Mucosa of gallbladder (tissue), 1 donor: ENCODE results near the gene ABHD2. TPM values are rescaled to one million over a fixed set of nuclear protein-coding genes. Genes with fewer than 3 reads are reported as not detected.

Source experiments
- DNase-seq: peaks from one replicate; pipeline ENCODE4 v3.0.0-alpha.2; 2020; ENCODE audit warnings: low spot score
- total RNA-seq: library from RNA; stranded (reverse); gene quantifications from one replicate; pipeline ENCODE4 v1.2.1, GENCODE V29; 2021
- donor health status: DM: no; HTN: no; CAD: no.

ABHD2 gene
- total RNA-seq, 1 donor from 2014 or later = 430 TPM

GRCh38 chr15:89164712-89165211 lies 76.5 kb downstream of the ABHD2 start:
- DNase-seq = no peak

GRCh38 chr15:89165677-89166076 lies 77.4 kb downstream of the ABHD2 start:
- DNase-seq = no peak

GRCh38 chr15:89167267-89168176 lies 79.3 kb downstream of the ABHD2 start:
- peak; percentile 22 for DNase-seq

- DNase-seq = no peak
Observed at GRCh38 chr15:89168316-89168833, 80.1 kb downstream of the ABHD2 start.

- no peak for DNase-seq
Observed at GRCh38 chr15:89170364-89170763, 82.1 kb downstream of the ABHD2 start.

GRCh38 chr15:89171136-89172072 lies 83.1 kb downstream of the ABHD2 start:
- peak; percentile 58 for DNase-seq

- no peak for DNase-seq
Observed at GRCh38 chr15:89172921-89173320, 84.7 kb downstream of the ABHD2 start.

GRCh38 chr15:89174476-89174875 lies 86.2 kb downstream of the ABHD2 start:
- DNase-seq = no peak

GRCh38 chr15:89175617-89176191 lies 87.4 kb downstream of the ABHD2 start:
- no peak for DNase-seq

- DNase-seq = no peak
Observed at GRCh38 chr15:89177116-89177515, 88.9 kb downstream of the ABHD2 start.

- DNase-seq = peak; percentile 63
Observed at GRCh38 chr15:89177633-89178306, 89.5 kb downstream of the ABHD2 start.

GRCh38 chr15:89178307-89178977 lies 90.2 kb downstream of the ABHD2 start:
- no peak for DNase-seq

- DNase-seq = no peak
Observed at GRCh38 chr15:89179966-89180875, 92.0 kb downstream of the ABHD2 start.

- no peak for DNase-seq
Observed at GRCh38 chr15:89184357-89184756, 96.1 kb downstream of the ABHD2 start.

- DNase-seq = no peak
Observed at GRCh38 chr15:89184886-89185526, 96.8 kb downstream of the ABHD2 start.

GRCh38 chr15:89186803-89187202 lies 98.5 kb downstream of the ABHD2 start:
- no peak for DNase-seq

- DNase-seq = no peak
Observed at GRCh38 chr15:89187301-89187985, 99.2 kb downstream of the ABHD2 start.

- DNase-seq = no peak
Observed at GRCh38 chr15:89187986-89188514, 99.8 kb downstream of the ABHD2 start.
